HL-60 (cell line): Measurements from ENCODE around the gene OSBPL2.

Experiments
- GABPA ChIP-seq: IDR thresholded peaks from 2 replicates; pipeline ENCODE4 v1.6.1; 2012; ENCODE audit warnings: low read depth
- POLR2AphosphoS5 ChIP-seq: IDR thresholded peaks from 2 replicates; pipeline ENCODE4 v1.6.1; 2012; ENCODE audit warnings: low read depth
- SPI1 ChIP-seq: IDR thresholded peaks from 2 replicates; pipeline ENCODE4 v1.6.1; 2012; ENCODE audit warnings: low read depth, mild to moderate bottlenecking, borderline replicate concordance
- TF ChIP-seq, protein P1 (sequence below): IDR thresholded peaks from one replicate; pipeline ENCODE4 v1.5.1; 2011; ENCODE audit warnings: low read length, control low read depth, inconsistent platforms; ENCODE audit not compliant: insufficient read depth

DNA sequence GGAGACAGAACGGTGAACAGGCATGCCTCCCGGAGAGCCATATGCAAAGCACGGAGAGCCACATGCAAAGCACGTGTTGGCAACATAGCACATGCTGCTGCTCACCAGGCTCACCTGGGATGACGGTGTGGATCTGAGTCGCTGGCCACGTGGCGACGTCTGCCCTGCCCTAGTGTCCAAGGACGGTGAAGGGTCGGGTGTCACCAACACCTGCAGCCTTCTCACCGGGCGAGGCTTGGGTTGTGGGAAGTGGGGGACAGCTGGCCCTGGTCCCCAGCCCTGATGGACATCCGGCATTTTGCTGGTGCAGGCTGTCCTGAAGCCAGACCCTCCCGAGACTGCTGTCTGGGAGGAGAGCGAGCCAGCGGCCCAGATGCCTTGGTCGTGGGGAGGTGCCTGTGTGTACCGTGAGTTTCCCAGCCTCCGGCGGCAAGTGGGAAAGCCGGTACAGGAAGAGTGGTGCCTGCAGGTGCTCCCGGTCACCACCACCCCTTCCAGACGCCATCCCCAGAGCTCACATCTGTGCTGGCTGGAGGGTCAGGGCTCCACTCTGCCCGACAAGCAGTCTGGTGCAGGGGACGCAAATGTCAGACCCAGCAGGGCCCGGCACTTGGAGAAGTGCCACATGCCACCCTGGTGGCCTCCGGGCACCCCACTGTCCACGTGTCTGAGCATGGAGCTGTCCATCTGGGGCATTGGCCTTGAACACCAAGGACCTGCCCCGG is 58.6 kb downstream of the OSBPL2 start:
- TF ChIP-seq, protein P1, sequence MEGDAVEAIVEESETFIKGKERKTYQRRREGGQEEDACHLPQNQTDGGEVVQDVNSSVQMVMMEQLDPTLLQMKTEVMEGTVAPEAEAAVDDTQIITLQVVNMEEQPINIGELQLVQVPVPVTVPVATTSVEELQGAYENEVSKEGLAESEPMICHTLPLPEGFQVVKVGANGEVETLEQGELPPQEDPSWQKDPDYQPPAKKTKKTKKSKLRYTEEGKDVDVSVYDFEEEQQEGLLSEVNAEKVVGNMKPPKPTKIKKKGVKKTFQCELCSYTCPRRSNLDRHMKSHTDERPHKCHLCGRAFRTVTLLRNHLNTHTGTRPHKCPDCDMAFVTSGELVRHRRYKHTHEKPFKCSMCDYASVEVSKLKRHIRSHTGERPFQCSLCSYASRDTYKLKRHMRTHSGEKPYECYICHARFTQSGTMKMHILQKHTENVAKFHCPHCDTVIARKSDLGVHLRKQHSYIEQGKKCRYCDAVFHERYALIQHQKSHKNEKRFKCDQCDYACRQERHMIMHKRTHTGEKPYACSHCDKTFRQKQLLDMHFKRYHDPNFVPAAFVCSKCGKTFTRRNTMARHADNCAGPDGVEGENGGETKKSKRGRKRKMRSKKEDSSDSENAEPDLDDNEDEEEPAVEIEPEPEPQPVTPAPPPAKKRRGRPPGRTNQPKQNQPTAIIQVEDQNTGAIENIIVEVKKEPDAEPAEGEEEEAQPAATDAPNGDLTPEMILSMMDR = no peak
- TF ChIP-seq POLR2AphosphoS5 = no peak
- TF ChIP-seq GABPA = no peak
- TF ChIP-seq SPI1 = no peak
